A549 (cell line): ENCODE measurements around the gene TMEM82. TPM values are rescaled to one million over a fixed set of nuclear protein-coding genes. Genes with fewer than 3 reads are reported as not detected.

Experiments used
- ATAC-seq, 2 experiments: fragments of 200-7000 bp in 1 of 2; fragments of >200 bp in 1 of 2; cut with Nextera tagmentation in 1 of 2; cut with Tn5 transposase in 1 of 2; 3 replicates each; pipeline versions ENCODE4 v1.8.0 to v1.9.1; 2018 to 2020; ENCODE audit warnings: mild to moderate bottlenecking in 1 of 2, moderate library complexity in 1 of 2
- CTCF ChIA-PET: fragments of 300-600 bp; sonication (Branson Sonifier 250); formaldehyde crosslinking; extraction: SDS; loops from one replicate; lab custom pipeline; 2021; ENCODE audit warnings: antibody characterized with exemption, inconsistent platforms; lab: Yijun Ruan, JAX
- POLR2A ChIA-PET: fragments of 350-600 bp; formaldehyde crosslinking; extraction: SDS; loops from one replicate; lab custom pipeline; 2021; ENCODE audit warnings: antibody characterized with exemption, inconsistent platforms; lab: Yijun Ruan, JAX
- DNase-seq, 2 experiments: peaks; one replicate each; pipeline versions ENCODE4 v3.0.0 to v3.0.0-alpha.2; 2011 to 2016; ENCODE audit warnings: low read depth in 1 of 2, low spot score in 1 of 2
- FAIRE-seq: peaks from 2 replicates; lab custom pipeline; 2011; peaks lifted over from hg19 to GRCh38; lab: Jason Lieb, UNC
- H3K27ac ChIP-seq, 2 experiments: fragments of >200 bp; sonication (Bioruptor Twin); formaldehyde crosslinking; 3 replicates each; pipeline ENCODE4 v1.5.1; 2016 to 2017
- H3K4me1 ChIP-seq: fragments of >200 bp; sonication (Bioruptor Twin); formaldehyde crosslinking; 3 replicates; pipeline ENCODE4 v1.6.1; 2016
- H3K4me2 ChIP-seq: fragments of >200 bp; sonication (Bioruptor Twin); formaldehyde crosslinking; 3 replicates; pipeline ENCODE4 v1.6.1; 2016
- H3K4me3 ChIP-seq: fragments of >200 bp; sonication (Bioruptor Twin); formaldehyde crosslinking; 3 replicates; pipeline ENCODE4 v1.5.1; 2016
- H3K9me3 ChIP-seq: fragments of >200 bp; sonication (Bioruptor Twin); formaldehyde crosslinking; 3 replicates; pipeline ENCODE4 v1.6.1; 2016
- BHLHE40 ChIP-seq: IDR thresholded peaks from 2 replicates; pipeline ENCODE4 v1.6.1; 2012; ENCODE audit warnings: low read depth, low read length, inconsistent platforms
- CBX2 ChIP-seq: fragments of 200-600 bp; sonication (generic); IDR thresholded peaks from 2 replicates; pipeline ENCODE4 v1.6.1; 2016; ENCODE audit warnings: low read depth, mild to moderate bottlenecking, borderline replicate concordance
- CEBPB ChIP-seq, 2 experiments: fragments of >200 bp in 1 of 2; sonication (Bioruptor Twin) in 1 of 2; formaldehyde crosslinking in 1 of 2; IDR thresholded peaks; 2 replicates each; pipeline ENCODE4 v1.6.1; 2012 to 2016
- EHF ChIP-seq: fragments of 250-450 bp; sonication (Bioruptor Pico); IDR thresholded peaks from 2 replicates; pipeline ENCODE4 v1.5.0; 2020; ENCODE audit warnings: mild to moderate bottlenecking
- ESRRA ChIP-seq: fragments of 150-350 bp; IDR thresholded peaks from 2 replicates; pipeline ENCODE4 v1.6.1; 2014; ENCODE audit warnings: mild to moderate bottlenecking, low read length, borderline replicate concordance
- FOSB ChIP-seq: fragments of 250-450 bp; sonication (Bioruptor Pico); IDR thresholded peaks from 2 replicates; pipeline ENCODE4 v1.5.0; 2020; ENCODE audit warnings: mild to moderate bottlenecking, moderate library complexity
- FOSL2 ChIP-seq, 2 experiments: fragments of 450-650 bp in 1 of 2; fragments of >200 bp in 1 of 2; sonication (Bioruptor Twin) in 1 of 2; formaldehyde crosslinking; IDR thresholded peaks; 2 replicates each; pipeline versions ENCODE4 v1.5.0 to v1.6.1; 2016 to 2020; ENCODE audit warnings: mild to moderate bottlenecking in 1 of 2, moderate library complexity in 1 of 2
- HES2 ChIP-seq: fragments of >200 bp; sonication (Bioruptor Twin); formaldehyde crosslinking; IDR thresholded peaks from 2 replicates; pipeline ENCODE4 v1.6.1; 2016
- HOXA7 ChIP-seq: fragments of 250-450 bp; sonication (Bioruptor Pico); IDR thresholded peaks from 2 replicates; pipeline ENCODE4 v1.5.0; 2020; ENCODE audit warnings: mild to moderate bottlenecking, moderate library complexity
- JUNB ChIP-seq: fragments of >200 bp; sonication (Bioruptor Twin); formaldehyde crosslinking; IDR thresholded peaks from 2 replicates; pipeline ENCODE4 v1.6.1; 2016
- MAFK ChIP-seq: fragments of 450-650 bp; IDR thresholded peaks from 2 replicates; pipeline ENCODE4 v1.6.1; 2014; ENCODE audit not compliant: partially characterized antibody
- MAX ChIP-seq: IDR thresholded peaks from 2 replicates; pipeline ENCODE4 v1.6.1; 2012
- MAZ ChIP-seq: fragments of 150-350 bp; IDR thresholded peaks from 2 replicates; pipeline ENCODE4 v1.6.1; 2014; ENCODE audit warnings: antibody characterized with exemption, low read depth, low read length, borderline replicate concordance
- NFE2L2 ChIP-seq: fragments of 150-350 bp; conservative IDR thresholded peaks from 2 replicates; pipeline ENCODE4 v1.6.1; 2014; ENCODE audit warnings: low read length
- PHF8 ChIP-seq: fragments of 200-600 bp; sonication (generic); IDR thresholded peaks from 2 replicates; pipeline ENCODE4 v1.6.1; 2016; ENCODE audit warnings: low read depth, mild to moderate bottlenecking, antibody characterized with exemption, moderate library complexity, borderline replicate concordance
- RAD21 ChIP-seq, 2 experiments: fragments of >200 bp in 1 of 2; sonication (Bioruptor Twin) in 1 of 2; formaldehyde crosslinking in 1 of 2; IDR thresholded peaks in 1 of 2; conservative IDR thresholded peaks in 1 of 2; 2 replicates in 1 of 2; 3 replicates in 1 of 2; pipeline ENCODE4 v1.6.1; 2012 to 2018; ENCODE audit warnings: inconsistent platforms in 1 of 2
- REST ChIP-seq: fragments of 200-600 bp; sonication (generic); IDR thresholded peaks from 2 replicates; pipeline ENCODE4 v1.6.1; 2016; ENCODE audit warnings: antibody characterized with exemption, mild to moderate bottlenecking, moderate library complexity
- RFX5 ChIP-seq: fragments of 450-650 bp; IDR thresholded peaks from 2 replicates; pipeline ENCODE4 v1.7.1; 2014; ENCODE audit warnings: antibody characterized with exemption, mild to moderate bottlenecking, moderate library complexity
- SMC3 ChIP-seq: fragments of >200 bp; sonication (Bioruptor Twin); formaldehyde crosslinking; IDR thresholded peaks from 3 replicates; pipeline ENCODE4 v1.6.1; 2018; ENCODE audit warnings: inconsistent platforms
- TP53 ChIP-seq: fragments of 250-450 bp; sonication (Bioruptor Pico); IDR thresholded peaks from 2 replicates; pipeline ENCODE4 v1.5.0; 2021; ENCODE audit warnings: mild to moderate bottlenecking, moderate library complexity
- ZFP36 ChIP-seq: fragments of 450-650 bp; IDR thresholded peaks from 2 replicates; pipeline ENCODE4 v1.6.1; 2014; ENCODE audit warnings: borderline replicate concordance; ENCODE audit not compliant: partially characterized antibody
- ZNF302 ChIP-seq: fragments of 250-450 bp; sonication (Bioruptor Pico); IDR thresholded peaks from 2 replicates; pipeline ENCODE4 v1.9.0; 2021; ENCODE audit warnings: inconsistent platforms, mild to moderate bottlenecking, moderate library complexity
- ZSCAN20 ChIP-seq: fragments of 250-450 bp; sonication (Bioruptor Pico); IDR thresholded peaks from 2 replicates; pipeline ENCODE4 v1.8.0; 2022; ENCODE audit warnings: mild to moderate bottlenecking, moderate library complexity
- WGBS: methylation state at CpG from one replicate; pipeline ENCODE4 v1.1.6; 2017; ENCODE audit errors: missing lambda C conversion rate; 5-methylcytosine and 5-hydroxymethylcytosine counted together
- polyA plus RNA-seq, 4 experiments: library from polyadenylated mRNA; depleted of rRNA in 3 of 4; stranded (reverse); fragments of >200 nt; fragmentation: RNase III in 1 of 4; extraction: RNeasy Plus Mini Kit Qiagen cat#74134 plus additional on column Dnase treatment in 1 of 4; gene quantifications; 2 replicates in 3 of 4; 3 replicates in 1 of 4; pipeline ENCODE4 v1.2.3, GENCODE V29; 2011 to 2017
- TF ChIP-seq, protein P1 (sequence below): fragments of 150-350 bp; IDR thresholded peaks from 2 replicates; pipeline ENCODE4 v1.6.1; 2014; ENCODE audit warnings: low read depth, mild to moderate bottlenecking, low read length
- TF ChIP-seq, protein P2 (sequence below): fragments of 250-450 bp; sonication (Bioruptor Pico); IDR thresholded peaks from 2 replicates; pipeline ENCODE4 v1.5.0; 2020; ENCODE audit warnings: low read depth, mild to moderate bottlenecking, moderate library complexity

The TMEM82 gene
- polyA plus RNA-seq, 2 of the 4 experiments (the other 2 are of a cell fraction): not detected

- ChIA-PET POLR2A (no interaction called here), CTCF (interaction anchor here (0.5 kb wide), 1 partner anchor 104 kb away, joined by 4 read pairs; no protein-coding TSS in a partner anchor)
- no peak overlapping the region for H3K27ac ChIP-seq
- no peaks in the 10 kb centered on the region for H3K4me1 ChIP-seq
- TF ChIP-seq PHF8 (no peak), ZNF302 (CRISPR knock-in tag) (no peak), TP53 (CRISPR knock-in tag) (no peak), MAZ (no peak), HOXA7 (CRISPR knock-in tag) (no peak), BHLHE40 (no peak), MAX (no peak), SMC3 (no peak), MAFK (no peak), FOSB (no peak), FOSL2 (IDR thresholded peaks at IDR 0.05) (no peak), FOSL2 (CRISPR knock-in tag; IDR thresholded peaks at IDR 0.05) (no peak), RFX5 (no peak), RAD21 (conservative IDR thresholded peaks at IDR 0.05 in 1 of 2, IDR thresholded peaks at IDR 0.05 in 1 of 2) (no peak), ESRRA (no peak), CEBPB (IDR thresholded peaks at IDR 0.05) (no peak), ZFP36 (no peak), JUNB (no peak)
- TF ChIP-seq, protein P1, sequence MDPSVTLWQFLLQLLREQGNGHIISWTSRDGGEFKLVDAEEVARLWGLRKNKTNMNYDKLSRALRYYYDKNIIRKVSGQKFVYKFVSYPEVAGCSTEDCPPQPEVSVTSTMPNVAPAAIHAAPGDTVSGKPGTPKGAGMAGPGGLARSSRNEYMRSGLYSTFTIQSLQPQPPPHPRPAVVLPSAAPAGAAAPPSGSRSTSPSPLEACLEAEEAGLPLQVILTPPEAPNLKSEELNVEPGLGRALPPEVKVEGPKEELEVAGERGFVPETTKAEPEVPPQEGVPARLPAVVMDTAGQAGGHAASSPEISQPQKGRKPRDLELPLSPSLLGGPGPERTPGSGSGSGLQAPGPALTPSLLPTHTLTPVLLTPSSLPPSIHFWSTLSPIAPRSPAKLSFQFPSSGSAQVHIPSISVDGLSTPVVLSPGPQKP: no peak
- H3K9me3 ChIP-seq: no peaks in the 10 kb centered on the region
- WGBS: 82% methylated on average over 15 of the region's 15 CpGs
- DNase-seq: no peak
- no peak overlapping the region for H3K4me3 ChIP-seq
- no peak for ATAC-seq
- no peak overlapping the region for H3K4me2 ChIP-seq
- FAIRE-seq: no peak
Observed at GRCh38 chr1:15708486-15709137, 33.7 kb upstream of the TMEM82 start.

DNA sequence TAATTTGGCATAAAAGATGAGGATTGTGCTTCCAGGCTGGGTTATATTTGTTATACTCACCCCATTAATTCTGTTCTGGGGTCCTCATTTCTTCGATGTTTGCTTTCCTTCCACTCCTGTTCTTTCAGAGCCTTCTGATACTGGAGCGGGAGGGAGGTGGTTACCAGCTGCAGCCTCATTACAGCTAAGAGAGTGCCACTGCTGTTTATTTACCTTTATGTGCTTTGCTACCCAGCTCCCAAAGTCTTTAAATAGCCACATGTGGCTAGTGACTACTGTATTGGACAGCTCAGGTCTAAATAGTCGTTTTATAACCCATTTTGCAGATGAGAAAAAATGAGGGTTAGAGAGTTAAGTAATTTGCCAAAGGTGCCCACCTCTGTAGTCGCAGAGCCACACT is 33.1 kb upstream of the TMEM82 start:
- no peak for FAIRE-seq
- ATAC-seq: no peak
- POLR2A ChIA-PET: no interaction called here
- WGBS: 87% methylated on average over 4 of the region's 4 CpGs
- CTCF ChIA-PET: no interaction called here
- Histone ChIP-seq H3K4me1 (no peaks in the 10 kb centered on the region), H3K27ac (no peak overlapping the region), H3K9me3 (no peaks in the 10 kb centered on the region), H3K4me3 (no peak overlapping the region), H3K4me2 (no peak overlapping the region)
- no peak for DNase-seq
- TF ChIP-seq CEBPB (IDR thresholded peaks at IDR 0.05) (no peak), NFE2L2 (no peak), REST (no peak), EHF (CRISPR knock-in tag) (no peak), BHLHE40 (no peak), HES2 (no peak), ZSCAN20 (CRISPR knock-in tag) (no peak), CBX2 (no peak), MAFK (no peak)
- TF ChIP-seq, protein P2, sequence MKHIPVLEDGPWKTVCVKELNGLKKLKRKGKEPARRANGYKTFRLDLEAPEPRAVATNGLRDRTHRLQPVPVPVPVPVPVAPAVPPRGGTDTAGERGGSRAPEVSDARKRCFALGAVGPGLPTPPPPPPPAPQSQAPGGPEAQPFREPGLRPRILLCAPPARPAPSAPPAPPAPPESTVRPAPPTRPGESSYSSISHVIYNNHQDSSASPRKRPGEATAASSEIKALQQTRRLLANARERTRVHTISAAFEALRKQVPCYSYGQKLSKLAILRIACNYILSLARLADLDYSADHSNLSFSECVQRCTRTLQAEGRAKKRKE: no peak
